ENCODE data around the gene STK35.

STK35 gene

DNA sequence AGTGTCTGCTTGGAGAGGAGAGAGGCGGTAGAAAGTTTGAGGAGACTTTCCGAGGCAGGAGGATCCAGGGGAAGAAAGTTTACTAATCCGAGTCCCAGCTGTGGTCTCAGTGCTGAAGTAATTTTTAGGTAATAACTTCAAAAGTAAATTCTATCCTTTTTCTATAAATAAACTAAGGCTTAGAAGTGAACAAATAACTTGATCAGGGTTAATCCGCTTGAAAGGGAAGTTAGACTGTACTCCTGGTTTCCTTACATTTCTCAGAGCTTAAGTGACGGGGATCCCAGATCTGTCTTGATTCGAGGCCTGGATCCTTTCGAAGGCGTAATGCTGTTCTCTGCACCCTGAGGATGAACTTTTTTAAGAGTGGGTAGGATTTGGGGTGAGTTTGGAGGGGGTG lies 2.6 kb downstream of the STK35 start:
- DNase-seq (ENCODE audit: low spot score): no peak

DNA sequence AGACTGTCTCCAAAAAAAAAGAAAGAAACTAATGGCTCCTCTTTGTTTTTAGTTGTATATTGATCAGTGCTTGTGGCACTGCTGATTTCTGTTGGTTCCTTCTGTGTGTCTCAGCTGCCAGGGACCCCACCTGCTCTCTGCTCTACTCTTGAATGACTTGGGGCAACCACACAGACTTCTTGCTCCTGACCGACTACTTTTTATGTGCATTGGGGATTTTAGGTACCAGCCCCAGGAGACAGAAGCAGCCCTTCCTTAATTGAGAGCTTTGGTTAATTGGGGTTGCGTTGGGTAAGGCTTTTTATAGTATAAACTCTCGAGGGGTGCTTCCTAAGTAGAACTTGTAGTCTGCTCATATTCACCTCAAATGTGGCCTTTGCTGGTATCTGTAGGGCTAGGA lies 6.9 kb downstream of the STK35 start:
- DNase-seq (ENCODE audit: low spot score): no peak

DNA sequence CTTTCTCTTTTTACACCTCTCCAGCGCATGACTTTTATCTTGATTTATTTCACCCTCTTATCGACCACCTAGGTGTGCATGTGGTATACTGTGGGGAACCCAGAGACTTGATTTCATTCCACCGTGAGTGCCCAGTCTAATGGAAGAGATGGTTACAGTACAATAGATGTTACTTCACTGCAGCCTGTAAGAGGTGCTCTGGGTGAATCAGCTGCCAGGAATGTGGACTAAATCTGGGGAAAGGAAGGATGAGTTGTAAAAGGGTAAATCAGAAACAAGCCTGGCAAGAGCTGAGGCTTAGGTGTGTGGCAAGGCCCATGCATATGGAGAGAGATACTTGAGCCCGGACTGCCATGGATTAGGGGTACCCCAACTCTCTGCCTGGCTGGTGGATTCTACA lies 7.4 kb downstream of the STK35 start:
- no peak for DNase-seq (ENCODE audit: low spot score)

DNA sequence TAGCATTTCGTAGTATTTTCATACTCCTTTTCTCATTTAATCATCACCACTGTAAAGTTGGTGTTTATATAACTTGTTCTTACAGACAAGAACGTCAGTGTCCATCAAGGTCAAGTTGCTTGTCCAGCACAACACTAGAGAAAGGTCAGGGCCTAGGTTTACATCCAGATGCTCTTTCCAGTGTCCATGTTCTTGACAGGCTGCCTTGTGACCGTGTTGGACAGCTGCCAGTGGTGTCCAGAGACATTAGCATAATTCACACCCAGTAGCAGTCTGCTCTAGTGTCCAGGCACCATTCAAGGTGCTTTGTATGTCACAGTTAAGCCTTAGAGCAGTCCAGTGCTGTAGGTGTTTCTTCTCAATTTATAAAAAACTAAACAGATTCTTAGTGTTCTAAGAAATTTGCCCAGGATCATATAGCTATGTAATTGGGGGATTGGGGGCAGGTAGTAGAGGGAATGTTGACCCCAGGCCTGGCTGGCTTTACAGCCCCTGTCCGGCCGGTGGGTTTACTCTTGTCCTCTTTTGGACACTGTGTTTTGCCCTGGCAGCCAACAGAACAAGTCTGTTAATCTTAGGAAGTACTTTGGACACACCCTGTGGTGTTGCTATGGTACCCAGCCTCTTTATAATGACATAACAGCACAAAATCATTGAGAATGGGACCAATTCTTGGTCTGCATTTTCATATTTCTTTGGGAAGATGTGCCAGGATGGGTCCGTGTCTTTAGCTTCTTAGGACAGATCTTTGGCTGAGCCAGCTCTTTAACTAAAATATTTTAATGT lies 8.0 kb downstream of the STK35 start:
- DNase-seq (ENCODE audit: low spot score): no peak

DNA sequence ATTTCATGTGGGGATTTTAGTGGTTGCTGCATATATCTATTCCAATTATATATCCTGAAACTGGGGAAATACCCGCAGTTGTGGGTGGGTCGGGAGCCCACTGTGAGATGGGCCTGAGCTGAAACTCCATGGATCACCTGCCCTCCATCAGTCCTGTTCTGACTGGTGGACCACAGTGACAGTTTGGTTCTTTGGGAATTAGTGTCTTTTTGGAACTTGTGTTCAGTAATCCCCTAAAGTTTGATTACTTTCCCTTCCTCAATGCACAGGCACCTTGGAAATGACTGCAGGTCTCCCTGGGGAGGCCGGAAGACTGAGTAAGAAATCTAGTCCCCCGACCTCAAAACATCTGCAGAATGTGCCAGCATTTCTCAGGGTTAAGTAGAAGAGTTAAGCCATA lies 11.3 kb downstream of the STK35 start:
- no peak for DNase-seq (ENCODE audit: low spot score)

DNA sequence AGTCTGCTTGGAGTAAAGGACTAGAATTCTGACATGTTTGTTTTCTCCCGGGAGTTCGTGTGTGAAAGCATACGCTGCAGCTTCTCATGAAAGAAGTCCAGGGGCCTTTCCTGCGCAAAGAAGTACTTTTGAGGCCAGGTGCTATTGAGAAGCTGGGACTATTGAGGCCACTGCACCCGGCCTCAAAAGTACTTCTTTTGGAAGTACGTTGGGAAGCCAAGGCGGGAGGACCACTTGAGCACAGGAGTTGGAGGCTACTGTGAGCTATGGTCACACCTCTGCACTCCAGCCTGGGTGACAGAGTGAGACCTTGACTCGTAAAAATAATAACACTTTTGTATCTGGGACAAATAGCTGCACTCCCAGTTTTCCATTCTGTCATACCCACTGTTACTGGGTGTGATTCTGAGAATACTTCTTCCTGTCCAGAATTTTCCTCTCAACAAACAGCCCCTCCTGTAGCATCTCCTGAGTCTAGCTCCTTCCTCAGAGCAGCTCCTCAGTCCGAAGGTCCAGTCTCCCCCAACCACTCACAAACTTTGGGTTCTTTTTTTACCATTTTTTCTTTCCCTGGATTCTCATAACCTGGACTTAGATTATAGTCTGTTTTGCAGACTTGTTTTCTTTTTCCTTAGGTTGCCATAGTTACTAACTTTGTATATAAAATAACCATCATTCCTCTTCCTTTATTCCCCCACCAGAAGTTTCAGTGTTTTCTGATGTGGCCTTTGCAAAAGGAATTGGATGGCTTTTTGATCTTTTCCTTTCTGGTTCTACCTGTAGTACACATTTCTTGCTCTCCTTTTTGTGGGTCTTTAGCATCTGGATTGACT lies 12.7 kb downstream of the STK35 start:
- DNase-seq (ENCODE audit: low spot score): no peak

DNA sequence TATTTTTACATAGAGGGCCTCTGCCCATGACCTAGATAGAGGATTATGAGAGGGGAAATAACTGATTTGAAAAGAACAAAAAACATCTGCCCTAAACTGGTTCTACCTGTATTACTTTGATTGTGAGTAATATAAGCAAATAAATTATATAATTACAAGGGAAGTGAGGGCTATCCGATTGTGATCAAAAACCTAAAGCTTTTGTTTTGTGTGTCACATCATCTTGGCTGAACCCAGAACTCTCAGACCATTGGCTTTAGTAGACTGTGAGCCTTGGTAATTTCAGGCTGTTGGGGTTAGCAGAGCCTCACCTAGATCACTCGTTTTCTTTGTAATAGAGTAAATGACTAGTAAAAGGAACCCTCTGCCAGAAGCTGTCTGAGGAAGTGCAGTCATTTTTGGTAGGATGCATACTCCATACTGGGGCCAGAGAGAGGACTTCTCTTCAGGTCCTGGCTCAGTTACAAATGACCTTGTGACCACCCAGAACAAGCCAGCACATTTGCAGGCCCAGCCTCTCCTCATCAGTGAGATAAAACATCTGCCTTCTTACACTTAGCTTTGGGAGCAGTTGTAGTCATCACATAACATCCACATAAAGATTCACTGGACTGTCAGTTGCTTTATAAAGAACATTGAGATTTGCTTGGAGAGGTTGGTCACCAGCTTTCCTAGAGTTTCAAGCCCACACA lies 13.5 kb downstream of the STK35 start:
- DNase-seq (ENCODE audit: low spot score): no peak

DNA sequence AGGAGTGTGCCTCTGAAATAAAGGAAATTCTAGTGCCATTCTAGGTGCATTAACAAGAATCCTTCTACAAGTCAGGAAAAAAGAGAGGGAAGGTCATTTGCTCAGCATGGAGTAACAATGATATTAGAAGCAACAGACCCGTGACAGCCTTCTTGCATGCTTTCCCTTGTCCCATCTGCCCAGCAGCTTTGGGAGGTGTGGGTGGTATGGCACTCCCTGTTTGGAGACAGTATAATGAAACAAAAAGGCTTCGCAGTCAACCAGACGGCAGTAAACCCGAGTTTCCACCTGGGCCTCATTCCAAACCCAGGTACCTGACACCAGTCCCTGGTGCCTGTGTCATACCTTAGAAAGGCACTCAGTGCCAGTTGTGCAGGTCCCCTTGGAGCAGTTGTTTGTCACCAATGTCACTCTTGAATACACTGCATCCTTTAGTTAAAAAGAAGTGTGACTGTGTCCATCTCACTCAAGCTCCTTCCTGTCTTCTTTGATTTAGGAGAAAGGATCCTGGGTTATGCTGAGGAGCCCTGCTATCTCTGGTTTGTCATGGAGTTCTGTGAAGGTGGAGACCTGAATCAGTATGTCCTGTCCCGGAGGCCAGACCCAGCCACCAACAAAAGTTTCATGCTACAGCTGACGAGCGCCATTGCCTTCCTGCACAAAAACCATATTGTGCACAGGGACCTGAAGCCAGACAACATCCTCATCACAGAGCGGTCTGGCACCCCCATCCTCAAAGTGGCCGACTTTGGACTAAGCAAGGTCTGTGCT lies 14.7 kb downstream of the STK35 start:
- no peak for DNase-seq (ENCODE audit: low spot score)

DNA sequence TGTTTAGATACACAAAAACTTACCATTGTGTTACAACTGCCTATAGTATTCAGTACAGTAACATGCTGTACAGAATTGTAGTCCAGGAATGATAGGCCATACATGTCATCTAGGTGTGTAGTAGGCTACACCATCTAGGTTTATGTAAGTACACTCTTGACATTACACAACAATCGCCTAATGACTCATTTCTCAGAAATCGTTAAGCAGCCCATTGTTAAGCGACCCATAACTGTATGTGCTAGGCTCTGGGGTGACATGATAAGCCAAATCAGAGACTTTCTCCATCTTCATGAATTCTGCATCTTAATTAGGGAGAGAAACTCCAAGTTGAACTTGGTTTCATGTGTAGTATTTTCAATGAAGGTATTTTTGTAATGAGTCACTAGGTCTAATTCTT lies 17.2 kb downstream of the STK35 start:
- DNase-seq (ENCODE audit: low spot score): peak; percentile 84

DNA sequence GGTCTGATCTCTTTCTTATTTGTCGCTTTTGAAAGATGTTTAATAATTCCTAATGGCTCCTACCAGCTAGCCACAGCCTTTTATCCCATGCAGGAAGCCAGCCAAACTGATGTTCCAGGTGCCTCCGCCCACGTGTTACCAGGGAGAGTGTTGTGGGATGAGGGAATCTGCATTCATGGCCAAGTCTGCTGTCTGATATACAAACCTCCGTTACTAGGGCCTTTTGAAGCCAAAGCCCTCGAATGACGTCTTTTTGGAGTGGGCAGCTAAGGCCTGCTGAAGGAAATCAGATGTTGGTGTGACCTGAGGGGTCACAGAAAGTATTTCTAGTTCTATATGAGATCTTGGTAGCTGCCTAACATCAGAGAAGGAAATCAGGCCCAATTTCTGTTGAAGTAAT lies 21.3 kb downstream of the STK35 start:
- no peak for DNase-seq (ENCODE audit: low spot score)

DNA sequence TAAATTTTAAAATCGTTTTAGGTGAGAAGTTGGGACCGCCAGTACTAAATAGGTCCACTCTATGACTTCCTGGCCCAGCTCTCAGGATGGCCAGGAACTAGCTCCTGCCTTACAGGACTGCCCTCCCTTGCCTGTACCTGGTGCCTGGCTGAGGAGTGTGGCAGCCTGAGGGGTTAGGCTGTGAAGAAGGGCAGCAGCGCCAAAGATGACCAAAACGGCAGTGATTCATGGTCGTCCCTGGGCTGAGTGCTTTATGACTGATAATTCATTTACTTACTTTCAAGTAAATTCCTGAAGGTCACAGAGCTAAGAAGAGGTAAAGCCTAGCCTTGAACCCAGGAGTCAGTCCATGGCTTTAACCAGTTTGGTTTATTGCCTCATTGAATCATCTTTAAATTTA lies 22.1 kb downstream of the STK35 start:
- no peak for DNase-seq (ENCODE audit: low spot score)

DNA sequence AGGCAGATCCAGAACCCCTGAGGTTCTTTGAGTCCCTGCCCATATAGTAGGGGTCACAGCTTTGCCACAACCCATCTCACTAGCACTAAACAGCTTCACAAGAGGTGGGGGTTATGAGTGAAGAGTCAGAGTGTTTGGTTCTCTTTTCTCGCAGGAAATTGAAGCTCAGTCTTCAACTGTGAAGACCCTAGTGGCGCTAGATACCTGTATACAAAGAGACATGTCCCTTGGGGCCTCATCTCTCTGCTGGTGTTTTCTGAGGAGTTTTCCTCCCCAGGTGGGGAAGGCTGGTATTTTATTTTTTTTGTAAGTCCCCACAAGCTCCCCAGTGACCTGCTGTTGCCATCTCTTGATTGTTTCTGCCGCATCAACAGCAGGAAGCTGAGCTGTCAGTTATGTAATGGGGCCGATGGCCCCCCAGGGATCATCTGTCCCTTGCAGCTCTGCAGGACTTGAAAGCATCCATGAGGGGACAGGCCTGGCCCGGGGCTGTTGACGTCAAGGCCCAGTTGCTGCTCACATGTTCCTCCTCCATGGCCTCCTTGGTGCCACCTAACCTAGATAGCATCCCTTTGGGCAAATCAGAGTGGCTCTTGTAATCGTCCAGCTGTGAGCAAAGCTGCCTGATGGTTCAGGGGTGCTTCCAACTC lies 23.1 kb downstream of the STK35 start:
- no peak for DNase-seq (ENCODE audit: low spot score)

DNA sequence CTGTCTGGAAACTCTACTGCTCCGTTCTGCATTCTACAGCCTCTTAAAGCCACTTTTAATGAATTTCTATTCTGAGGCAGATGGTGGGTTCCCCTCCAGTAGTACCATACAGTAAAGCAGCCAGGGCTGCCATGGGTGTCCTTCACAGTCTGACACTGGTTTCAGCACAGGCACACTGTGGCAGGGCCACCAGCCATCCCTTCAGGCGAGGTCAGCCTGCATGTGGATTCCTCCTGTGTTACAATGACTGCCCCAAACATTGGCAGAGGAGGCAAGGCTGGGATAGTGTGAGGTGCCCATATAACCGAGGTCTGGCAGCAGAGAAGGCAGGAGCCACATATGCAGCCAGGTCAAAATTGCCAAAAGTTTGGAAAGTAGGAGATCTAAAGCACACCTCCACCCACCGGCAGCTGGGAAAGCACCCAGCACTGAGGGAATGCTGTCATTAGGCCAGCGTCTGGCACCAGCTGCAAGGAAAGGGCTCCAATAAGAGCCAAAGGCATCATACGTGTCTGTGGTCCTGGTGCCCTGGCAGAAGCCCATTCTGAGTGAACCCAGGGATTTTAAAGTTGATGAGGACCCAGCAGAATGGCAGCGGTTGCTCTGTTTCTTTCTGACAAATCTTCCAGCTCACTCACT lies 24.0 kb downstream of the STK35 start:
- DNase-seq (ENCODE audit: low spot score): no peak

DNA sequence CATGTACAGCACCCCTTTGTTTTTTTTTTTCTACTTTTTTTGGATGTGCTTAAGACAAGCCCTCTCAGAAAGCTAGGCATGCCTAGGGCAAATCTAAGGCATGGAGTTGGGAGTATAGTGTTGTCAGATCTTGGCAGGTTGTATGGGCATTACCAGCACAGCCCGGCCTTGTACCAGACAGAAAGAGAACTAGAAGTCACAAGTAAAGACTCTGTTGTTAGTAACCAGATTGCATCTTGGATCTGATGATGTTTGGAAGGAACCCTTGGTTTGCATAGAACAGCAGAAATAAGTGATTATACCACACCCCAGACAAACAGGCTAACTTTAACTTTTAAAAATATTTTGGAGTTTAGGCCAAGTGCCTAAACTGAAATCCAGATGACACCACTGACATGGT lies 25.6 kb downstream of the STK35 start:
- DNase-seq (ENCODE audit: low spot score): no peak

DNA sequence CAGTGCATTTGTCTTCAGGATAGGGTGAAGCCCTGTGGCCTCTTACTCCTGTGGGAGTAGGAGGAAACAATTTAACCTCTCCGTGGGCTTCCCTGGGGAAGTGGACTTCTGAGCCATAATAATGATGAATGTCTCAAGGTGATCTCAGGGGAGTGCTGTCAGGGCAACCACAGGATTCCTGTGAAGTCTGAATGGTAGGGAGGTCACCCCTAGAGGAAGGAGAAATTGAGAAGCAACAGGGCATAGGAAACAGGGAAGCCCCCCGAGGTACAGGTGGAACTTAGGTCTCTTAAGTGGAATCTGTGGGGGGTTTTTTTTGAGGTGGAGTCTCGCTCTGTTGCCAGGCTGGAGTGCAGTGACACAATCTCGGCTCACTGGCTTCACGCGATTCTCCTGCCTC lies 26.9 kb downstream of the STK35 start:
- DNase-seq (ENCODE audit: low spot score): no peak

DNA sequence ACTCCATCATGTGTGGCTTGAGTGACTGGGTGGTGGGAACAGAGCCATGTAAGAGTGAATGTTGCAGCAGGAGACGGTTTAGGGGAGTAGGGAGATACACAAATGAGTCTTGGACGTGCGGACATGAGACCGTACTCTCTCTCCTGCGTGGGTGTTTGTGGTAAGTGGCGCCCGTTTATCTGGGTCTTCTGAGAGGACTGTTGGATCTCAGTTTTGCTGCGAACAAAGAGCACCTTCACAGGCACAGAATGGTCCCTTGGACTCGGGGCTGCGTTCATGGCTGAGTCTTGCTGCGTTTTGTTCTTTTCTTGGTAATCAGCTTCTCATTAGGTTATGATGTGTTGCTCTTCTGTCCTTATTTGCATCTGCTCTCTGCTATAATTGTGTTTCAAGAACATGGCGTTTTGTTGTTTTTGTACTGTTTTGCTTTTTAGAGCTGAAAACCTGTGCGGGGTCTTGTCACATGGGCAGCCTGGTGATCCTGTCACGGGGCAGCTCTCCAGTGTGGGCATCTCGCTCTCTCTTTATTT lies 28.5 kb downstream of the STK35 start:
- no peak for DNase-seq (ENCODE audit: low spot score)

DNA sequence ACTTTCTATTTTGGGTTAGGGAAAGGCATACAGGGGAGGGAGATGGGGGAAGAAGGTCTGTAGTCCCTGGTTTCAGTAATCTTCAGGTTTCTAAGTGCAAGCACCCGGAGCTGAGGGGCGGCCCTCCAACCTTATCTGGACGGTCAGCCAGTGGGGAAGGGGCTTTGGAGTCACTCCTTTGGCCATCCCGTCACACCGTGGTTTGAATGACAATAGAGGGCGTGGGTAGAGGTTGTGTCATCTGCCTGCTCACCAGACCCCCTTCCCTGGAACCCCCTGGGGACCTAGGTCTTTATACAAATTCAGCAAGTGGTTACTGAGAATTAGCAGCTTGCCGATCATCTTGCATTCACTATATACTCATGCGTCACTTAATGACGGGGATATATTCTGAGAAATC lies 29.1 kb downstream of the STK35 start:
- DNase-seq (ENCODE audit: low spot score): no peak

DNA sequence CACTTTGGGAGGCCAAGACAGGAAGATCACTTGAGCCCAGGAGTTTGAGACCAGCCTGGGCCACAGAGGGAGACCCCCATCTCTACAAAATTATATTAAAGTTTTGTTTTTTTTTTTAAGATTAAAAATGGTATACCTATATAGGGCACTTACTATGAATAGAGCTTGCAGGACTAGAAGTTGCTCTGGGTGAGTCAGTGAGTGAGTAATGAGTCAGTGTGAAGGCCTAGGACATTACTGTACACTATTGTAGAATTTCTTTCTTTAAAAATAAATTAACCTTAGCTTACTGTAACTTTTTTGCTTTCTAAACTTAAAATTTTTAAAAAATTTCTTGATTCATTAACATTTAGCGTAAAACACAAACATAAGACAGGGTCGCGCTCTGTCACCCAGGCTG lies 29.7 kb downstream of the STK35 start:
- no peak for DNase-seq (ENCODE audit: low spot score)

DNA sequence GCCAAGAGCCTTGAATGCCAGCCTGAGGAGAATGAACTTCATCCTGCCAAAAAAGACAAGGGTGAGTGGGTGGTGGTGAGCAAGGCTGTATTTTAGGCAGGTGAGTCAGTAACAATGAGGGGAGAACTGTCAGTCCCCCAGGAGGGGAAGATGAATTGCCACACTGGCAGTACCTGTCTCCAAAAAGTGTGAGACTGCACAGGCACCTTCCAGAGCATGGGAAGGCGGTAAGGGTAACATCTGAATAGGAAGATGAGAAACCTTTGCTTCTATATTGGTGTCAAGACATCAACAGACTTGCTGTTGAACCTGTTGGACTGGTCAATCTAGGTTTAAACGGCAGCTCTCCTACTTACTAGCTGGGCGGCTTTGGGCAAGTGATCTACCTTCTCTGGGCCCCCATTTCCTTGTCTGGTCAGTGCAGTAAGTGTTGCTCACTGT lies 30.9 kb downstream of the STK35 start:
- DNase-seq (ENCODE audit: low spot score): no peak

DNA sequence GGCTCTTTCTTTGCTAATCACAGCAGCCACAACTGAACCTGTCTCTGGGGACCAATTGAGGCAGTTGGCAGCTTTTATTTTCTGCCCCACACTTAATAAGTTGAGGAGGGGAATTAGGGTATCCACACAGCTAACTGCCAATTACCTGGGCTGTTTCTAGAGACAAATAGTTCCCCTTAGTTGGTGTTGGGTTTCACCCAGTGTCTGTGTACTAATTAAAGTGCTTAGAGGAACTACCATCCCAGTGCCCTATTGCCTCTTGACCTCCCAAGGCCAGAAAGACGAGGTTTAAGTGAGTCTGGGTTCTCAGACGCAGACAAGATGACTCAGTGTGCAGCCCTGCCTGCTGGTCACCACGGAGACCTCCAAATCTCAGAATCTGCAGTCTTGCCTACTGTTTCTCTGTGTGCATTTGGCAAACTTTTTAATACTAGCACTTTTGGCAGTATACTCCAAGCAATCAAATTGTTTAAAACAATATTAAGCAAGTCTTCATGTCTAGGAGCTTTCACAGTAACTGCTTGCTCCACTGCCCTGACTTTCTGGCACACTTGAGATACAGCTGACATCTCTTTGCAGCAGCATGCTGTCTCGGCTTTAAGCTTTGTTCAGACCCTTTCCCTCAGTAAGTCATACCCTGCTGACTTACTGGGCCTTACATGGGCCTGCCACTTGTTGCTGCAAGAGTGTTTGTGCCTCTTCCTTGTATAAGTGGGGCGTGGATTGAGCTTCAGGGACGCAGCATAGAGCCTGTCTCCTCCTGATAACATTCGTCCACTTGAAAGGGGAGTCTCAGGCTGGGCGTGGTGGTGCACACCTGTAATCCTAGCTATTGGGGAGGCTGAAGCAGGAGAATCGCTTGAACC lies 31.9 kb downstream of the STK35 start:
- no peak for DNase-seq (ENCODE audit: low spot score)
